Measurements from ENCODE around the gene S100A8.

GRCh38 chr1:153348511-153349362, 42.1 kb downstream of the S100A8 start, which contains the start of gene PGLYRP4:
- TF ChIP-seq POLR2A (IDR thresholded peaks at IDR 0.05) (no peak), CTCF (IDR thresholded peaks at IDR 0.05) (no peak), POLR2AphosphoS5 (IDR thresholded peaks at IDR 0.05) (no peak)

Data from suprapubic skin (tissue), 4 donors.